Glutamatergic neuron (in vitro differentiated cells): ENCODE results near the gene MARCKSL1. TPM values are rescaled to one million over a fixed set of nuclear protein-coding genes. Genes with fewer than 3 reads are reported as not detected.

Experiments
- DNase-seq: peaks from one replicate; pipeline ENCODE4 v3.0.0; 2022
- H3K27ac Mint-ChIP-seq: one replicate; pipeline ENCODE4 v1.8.0; 2020; ENCODE audit warnings: mild to moderate bottlenecking, mixed read lengths, inconsistent platforms; ENCODE audit not compliant: unreplicated experiment
- H3K27me3 Mint-ChIP-seq: one replicate; pipeline ENCODE4 v1.8.0; 2020; ENCODE audit warnings: mild to moderate bottlenecking, moderate library complexity, mixed read lengths, inconsistent platforms; ENCODE audit not compliant: unreplicated experiment
- H3K36me3 Mint-ChIP-seq: one replicate; pipeline ENCODE4 v1.8.0; 2020; ENCODE audit warnings: mild to moderate bottlenecking, mixed read lengths, inconsistent platforms; ENCODE audit not compliant: unreplicated experiment
- H3K4me1 Mint-ChIP-seq: one replicate; pipeline ENCODE4 v1.8.0; 2020; ENCODE audit warnings: mild to moderate bottlenecking, low read depth, mixed read lengths, inconsistent platforms; ENCODE audit not compliant: unreplicated experiment
- H3K4me3 Mint-ChIP-seq: one replicate; pipeline ENCODE4 v1.8.0; 2020; ENCODE audit warnings: mild to moderate bottlenecking, mixed read lengths, inconsistent platforms; ENCODE audit not compliant: unreplicated experiment
- H3K9me3 Mint-ChIP-seq: one replicate; pipeline ENCODE4 v1.8.0; 2020; ENCODE audit warnings: mild to moderate bottlenecking, moderate library complexity, mixed read lengths, inconsistent platforms; ENCODE audit not compliant: unreplicated experiment
- total RNA-seq: library from RNA; stranded (reverse); fragmentation: NEBNext Ultra II Directional; extraction: Animal tissue kit (Norgen Biotek cat#: 25700); gene quantifications from one replicate; pipeline ENCODE4 v1.2.1, GENCODE V29; 2021; ENCODE audit not compliant: unreplicated experiment
- TF ChIP-seq, protein P1 (sequence below): fragments of 200-600 bp; sonication (generic); IDR thresholded peaks from one replicate; pipeline ENCODE4 v1.5.0; 2021; ENCODE audit not compliant: partially characterized antibody, unreplicated experiment

MARCKSL1 gene
- total RNA-seq, 1 donor from 2014 or later = 912 TPM

DNA sequence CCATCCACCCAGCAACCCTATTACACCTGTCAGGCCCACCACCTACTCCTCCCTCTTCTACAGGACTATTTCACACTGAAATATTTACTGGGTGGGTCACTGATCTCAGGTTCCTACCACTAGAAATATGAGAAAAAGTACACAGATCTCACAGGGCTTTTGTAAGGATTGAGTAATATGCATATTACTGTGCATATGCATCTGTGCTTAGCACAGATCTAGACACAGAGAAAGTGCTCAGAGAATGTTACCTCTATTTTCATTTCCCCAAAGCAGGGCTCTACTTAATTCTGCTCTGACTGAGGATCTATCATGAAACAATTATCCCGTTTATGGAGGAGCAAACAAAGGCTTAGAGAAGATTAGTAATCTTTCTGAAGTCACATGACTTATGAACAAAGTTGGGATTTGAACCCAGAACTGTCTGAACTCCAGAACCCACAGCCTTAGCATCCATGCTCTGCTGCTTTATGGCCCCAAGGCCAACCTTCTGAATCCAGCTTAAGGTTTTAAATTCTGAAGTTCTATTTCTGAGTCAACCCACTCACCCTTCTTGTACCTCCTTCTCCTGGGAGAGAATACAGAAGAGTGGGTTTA is 38.1 kb upstream of the MARCKSL1 start:
- Mint-ChIP-seq H3K36me3 (peaks cover 4% of the 10 kb centered on the region), H3K4me3 (no peak overlapping the region), H3K27ac (no peak overlapping the region), H3K9me3 (no peaks in the 10 kb centered on the region), H3K4me1 (peaks cover 2% of the 10 kb centered on the region), H3K27me3 (peaks cover 8% of the 10 kb centered on the region)
- no peak for DNase-seq
- TF ChIP-seq, protein P1, sequence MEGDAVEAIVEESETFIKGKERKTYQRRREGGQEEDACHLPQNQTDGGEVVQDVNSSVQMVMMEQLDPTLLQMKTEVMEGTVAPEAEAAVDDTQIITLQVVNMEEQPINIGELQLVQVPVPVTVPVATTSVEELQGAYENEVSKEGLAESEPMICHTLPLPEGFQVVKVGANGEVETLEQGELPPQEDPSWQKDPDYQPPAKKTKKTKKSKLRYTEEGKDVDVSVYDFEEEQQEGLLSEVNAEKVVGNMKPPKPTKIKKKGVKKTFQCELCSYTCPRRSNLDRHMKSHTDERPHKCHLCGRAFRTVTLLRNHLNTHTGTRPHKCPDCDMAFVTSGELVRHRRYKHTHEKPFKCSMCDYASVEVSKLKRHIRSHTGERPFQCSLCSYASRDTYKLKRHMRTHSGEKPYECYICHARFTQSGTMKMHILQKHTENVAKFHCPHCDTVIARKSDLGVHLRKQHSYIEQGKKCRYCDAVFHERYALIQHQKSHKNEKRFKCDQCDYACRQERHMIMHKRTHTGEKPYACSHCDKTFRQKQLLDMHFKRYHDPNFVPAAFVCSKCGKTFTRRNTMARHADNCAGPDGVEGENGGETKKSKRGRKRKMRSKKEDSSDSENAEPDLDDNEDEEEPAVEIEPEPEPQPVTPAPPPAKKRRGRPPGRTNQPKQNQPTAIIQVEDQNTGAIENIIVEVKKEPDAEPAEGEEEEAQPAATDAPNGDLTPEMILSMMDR = no peak

DNA sequence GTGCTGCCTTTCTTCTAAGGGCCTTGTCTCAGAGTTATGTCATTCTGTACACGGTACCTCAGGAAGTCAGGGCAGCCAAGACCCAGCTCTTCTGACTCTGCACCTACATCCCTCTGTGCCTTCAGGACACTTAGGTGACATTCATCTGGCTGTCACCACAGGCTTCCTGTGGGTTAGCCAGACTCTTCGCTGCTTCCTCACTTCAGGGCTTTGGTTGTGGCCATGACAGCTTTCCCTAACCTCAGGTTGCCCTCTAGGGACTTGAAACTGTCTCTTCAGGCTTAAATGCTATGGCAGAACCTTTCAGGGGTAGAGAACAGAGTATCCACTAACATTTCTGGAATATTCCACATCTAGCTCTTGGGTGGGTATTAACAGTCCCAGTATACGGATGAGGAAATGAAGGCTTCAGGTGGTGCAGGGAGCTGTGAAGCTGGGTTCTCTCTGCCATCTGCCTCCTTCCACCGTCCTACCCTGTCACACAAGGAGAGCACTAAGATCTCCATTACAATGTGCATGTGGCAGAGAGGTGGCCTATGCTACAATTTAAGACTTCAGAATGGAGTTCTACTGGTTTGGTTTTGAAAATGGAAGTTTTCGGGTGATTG is 36.2 kb upstream of the MARCKSL1 start:
- Mint-ChIP-seq H3K36me3 (peaks cover 4% of the 10 kb centered on the region), H3K4me1 (peaks cover 2% of the 10 kb centered on the region), H3K27me3 (peaks cover 7% of the 10 kb centered on the region), H3K4me3 (no peak overlapping the region), H3K27ac (no peak overlapping the region), H3K9me3 (no peaks in the 10 kb centered on the region)
- no peak for DNase-seq
- TF ChIP-seq, protein P1 = no peak

DNA sequence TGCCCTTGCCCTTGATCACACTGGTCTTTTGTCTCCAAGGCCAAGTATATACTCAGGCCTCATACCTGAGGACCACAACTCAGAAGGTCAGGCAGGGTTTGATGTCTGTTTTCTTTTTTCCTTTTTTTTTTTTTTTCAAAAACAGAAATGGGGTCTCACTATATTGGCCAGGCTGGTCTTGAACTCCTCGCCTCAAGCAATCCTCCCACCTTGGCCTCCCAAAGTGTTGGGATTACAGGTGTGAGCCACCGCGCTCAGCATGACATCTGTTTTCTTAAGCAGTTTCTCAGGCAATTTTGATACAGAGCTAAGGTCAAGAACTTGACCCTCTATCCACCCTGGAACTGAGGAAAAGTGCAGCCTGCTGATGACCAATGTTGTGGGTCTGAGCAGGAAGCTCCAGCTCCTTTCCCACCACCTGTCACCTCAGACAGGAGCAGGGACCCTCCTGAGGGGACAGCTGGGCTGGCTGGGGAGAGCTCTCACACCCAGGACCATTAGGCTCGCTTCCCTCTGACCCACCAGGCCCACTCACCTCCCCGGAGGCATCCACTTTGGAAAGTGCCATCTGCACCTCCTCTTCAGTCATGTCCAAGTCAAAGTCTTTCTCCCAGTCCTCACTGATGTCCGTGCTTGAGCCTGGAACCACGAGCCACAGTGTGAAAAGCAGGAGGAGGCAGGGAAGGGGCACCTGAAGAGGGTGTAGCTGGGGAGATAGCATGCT is 32.0 kb upstream of the MARCKSL1 start:
- TF ChIP-seq, protein P1 = no peak
- Mint-ChIP-seq H3K27ac (peak overlapping the region; percentile 33), H3K4me1 (peaks cover 4% of the 10 kb centered on the region), H3K27me3 (peaks cover 4% of the 10 kb centered on the region), H3K36me3 (peaks cover 4% of the 10 kb centered on the region), H3K9me3 (peaks cover 3% of the 10 kb centered on the region), H3K4me3 (no peak overlapping the region)
- no peak for DNase-seq

DNA sequence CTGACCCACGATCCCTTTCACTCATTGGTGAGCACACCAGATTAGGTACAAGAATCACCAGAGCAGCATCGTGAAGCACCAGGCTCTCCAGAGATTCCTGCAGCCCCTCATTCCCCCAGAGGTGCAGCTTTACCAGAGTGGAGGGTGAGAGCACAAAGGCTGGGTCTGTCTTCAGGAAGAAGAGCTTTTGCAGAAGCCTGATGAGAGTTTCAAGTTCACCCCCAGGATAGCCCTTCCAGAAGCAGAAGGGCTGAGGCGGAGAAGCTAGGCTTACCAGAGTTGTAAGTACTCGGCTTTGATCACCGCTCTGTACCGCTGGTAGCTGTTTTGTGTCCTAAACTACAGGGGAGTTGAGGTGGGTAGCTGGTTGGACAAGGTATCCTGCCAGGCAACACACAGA is 29.4 kb upstream of the MARCKSL1 start:
- Mint-ChIP-seq H3K9me3 (peaks cover 11% of the 10 kb centered on the region), H3K27me3 (peaks cover 14% of the 10 kb centered on the region), H3K4me3 (no peak overlapping the region), H3K27ac (no peak overlapping the region), H3K36me3 (peaks cover 9% of the 10 kb centered on the region), H3K4me1 (peaks cover 12% of the 10 kb centered on the region)
- TF ChIP-seq, protein P1 = no peak
- DNase-seq = no peak

DNA sequence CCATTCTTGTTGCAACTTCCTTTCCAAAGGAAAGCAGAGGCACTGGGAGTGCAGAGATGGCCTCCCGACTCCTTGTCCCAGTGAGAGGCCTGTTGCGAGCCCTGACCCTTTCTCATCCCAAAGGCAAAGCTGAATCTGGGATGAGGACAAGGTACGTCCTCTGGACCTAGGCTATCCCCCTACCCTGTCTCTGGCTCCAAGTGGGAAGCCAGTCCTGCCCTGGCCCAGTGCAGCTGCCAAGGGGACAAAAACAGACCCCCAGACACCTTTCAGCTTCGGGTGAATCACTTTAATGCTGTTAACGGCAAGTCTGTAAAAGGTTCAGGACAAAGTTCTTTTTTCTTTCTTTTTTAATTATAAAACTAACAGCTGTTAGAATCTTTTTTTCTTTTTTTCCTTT is 28.8 kb upstream of the MARCKSL1 start:
- Mint-ChIP-seq H3K36me3 (peaks cover 9% of the 10 kb centered on the region), H3K4me3 (no peak overlapping the region), H3K27me3 (peaks cover 17% of the 10 kb centered on the region), H3K27ac (no peak overlapping the region), H3K9me3 (peaks cover 12% of the 10 kb centered on the region), H3K4me1 (peaks cover 14% of the 10 kb centered on the region)
- DNase-seq = no peak
- TF ChIP-seq, protein P1 = no peak
